Caco-2 (cell line): ENCODE data around the gene SELENOO. TPM values are rescaled to one million over a fixed set of nuclear protein-coding genes. Genes with fewer than 3 reads are reported as not detected.

Experiments
- BruUV-seq: library from RNA; stranded (reverse); fragments of 400-500 nt; replicated peaks from 2 replicates; lab custom pipeline; 2021; lab: Mats Ljungman, UMichigan
- CTCF ChIA-PET: fragments of 300-600 bp; sonication (Branson Sonifier 250); formaldehyde crosslinking; loops from one replicate; lab custom pipeline; 2022; ENCODE audit warnings: antibody characterized with exemption; lab: Charles Lee
- POLR2A ChIA-PET: fragments of 300-600 bp; sonication (Branson Sonifier 250); formaldehyde crosslinking; loops from one replicate; lab custom pipeline; 2022; ENCODE audit warnings: antibody characterized with exemption; lab: Charles Lee
- DNase-seq, 2 experiments: peaks; one replicate each; pipeline versions ENCODE4 v3.0.0 to v3.0.0-alpha.2; 2020 to 2022
- H3K27me3 ChIP-seq: replicated peaks from 2 replicates; pipeline ENCODE4 v1.6.0; 2011; ENCODE audit warnings: low read length; ENCODE audit not compliant: control insufficient read depth, insufficient read depth
- H3K36me3 ChIP-seq: 2 replicates; pipeline ENCODE4 v1.5.1; 2011; ENCODE audit warnings: low read length; ENCODE audit not compliant: control insufficient read depth, insufficient read depth
- H3K4me1 ChIP-seq: fragments of 250-450 bp; sonication (Bioruptor Pico); 2 replicates; pipeline ENCODE4 v1.5.1; 2020; ENCODE audit warnings: mild to moderate bottlenecking
- H3K4me3 ChIP-seq: 2 replicates; pipeline ENCODE4 v1.5.1; 2011; ENCODE audit warnings: low read depth, mild to moderate bottlenecking, control low read depth, low read length
- H3K9me3 ChIP-seq: fragments of 250-450 bp; sonication (Bioruptor Pico); 2 replicates; pipeline ENCODE4 v1.5.1; 2020; ENCODE audit warnings: mild to moderate bottlenecking, moderate library complexity
- H3K27ac Mint-ChIP-seq: one replicate; pipeline ENCODE4 v1.8.0; 2022; ENCODE audit warnings: mixed read lengths; ENCODE audit not compliant: unreplicated experiment
- H3K27me3 Mint-ChIP-seq: one replicate; pipeline ENCODE4 v1.8.0; 2022; ENCODE audit warnings: mixed read lengths; ENCODE audit not compliant: insufficient read depth, unreplicated experiment
- H3K36me3 Mint-ChIP-seq: one replicate; pipeline ENCODE4 v1.8.0; 2022; ENCODE audit warnings: mild to moderate bottlenecking, mixed read lengths; ENCODE audit not compliant: insufficient read depth, unreplicated experiment
- H3K4me1 Mint-ChIP-seq: one replicate; pipeline ENCODE4 v1.8.0; 2022; ENCODE audit warnings: low read depth, mixed read lengths; ENCODE audit not compliant: unreplicated experiment
- H3K4me3 Mint-ChIP-seq: one replicate; pipeline ENCODE4 v1.8.0; 2022; ENCODE audit warnings: mild to moderate bottlenecking, moderate library complexity, mixed read lengths; ENCODE audit not compliant: unreplicated experiment
- H3K9me3 Mint-ChIP-seq: one replicate; pipeline ENCODE4 v1.8.0; 2022; ENCODE audit warnings: mixed read lengths; ENCODE audit not compliant: unreplicated experiment
- CTCF ChIP-seq, 2 experiments: fragments of 200-600 bp in 1 of 2; IDR thresholded peaks; 1 replicate in 1 of 2; 2 replicates in 1 of 2; pipeline versions ENCODE4 v1.5.1 to v1.8.0; 2011 to 2022; ENCODE audit warnings: antibody characterized with exemption in 1 of 2, control low read depth in 1 of 2, inconsistent platforms in 1 of 2, low read depth in 1 of 2, low read length in 1 of 2, mild to moderate bottlenecking in 1 of 2, moderate library complexity in 1 of 2; ENCODE audit not compliant: insufficient read depth in 1 of 2, severe bottlenecking in 1 of 2, unreplicated experiment in 1 of 2
- intact Hi-C: fragments of 100-400 bp; cut with micrococcal nuclease; formaldehyde crosslinking; loops from one replicate; pipeline ENCODE4 v1.10.0; 2022; ENCODE audit not compliant: unreplicated experiment
- total RNA-seq: library from RNA; stranded (reverse); gene quantifications from 2 replicates; pipeline ENCODE4 v1.2.3, GENCODE V29; 2022

Gene SELENOO
- total RNA-seq, 1 experiment from 2014 or later = 29.3 TPM

DNA sequence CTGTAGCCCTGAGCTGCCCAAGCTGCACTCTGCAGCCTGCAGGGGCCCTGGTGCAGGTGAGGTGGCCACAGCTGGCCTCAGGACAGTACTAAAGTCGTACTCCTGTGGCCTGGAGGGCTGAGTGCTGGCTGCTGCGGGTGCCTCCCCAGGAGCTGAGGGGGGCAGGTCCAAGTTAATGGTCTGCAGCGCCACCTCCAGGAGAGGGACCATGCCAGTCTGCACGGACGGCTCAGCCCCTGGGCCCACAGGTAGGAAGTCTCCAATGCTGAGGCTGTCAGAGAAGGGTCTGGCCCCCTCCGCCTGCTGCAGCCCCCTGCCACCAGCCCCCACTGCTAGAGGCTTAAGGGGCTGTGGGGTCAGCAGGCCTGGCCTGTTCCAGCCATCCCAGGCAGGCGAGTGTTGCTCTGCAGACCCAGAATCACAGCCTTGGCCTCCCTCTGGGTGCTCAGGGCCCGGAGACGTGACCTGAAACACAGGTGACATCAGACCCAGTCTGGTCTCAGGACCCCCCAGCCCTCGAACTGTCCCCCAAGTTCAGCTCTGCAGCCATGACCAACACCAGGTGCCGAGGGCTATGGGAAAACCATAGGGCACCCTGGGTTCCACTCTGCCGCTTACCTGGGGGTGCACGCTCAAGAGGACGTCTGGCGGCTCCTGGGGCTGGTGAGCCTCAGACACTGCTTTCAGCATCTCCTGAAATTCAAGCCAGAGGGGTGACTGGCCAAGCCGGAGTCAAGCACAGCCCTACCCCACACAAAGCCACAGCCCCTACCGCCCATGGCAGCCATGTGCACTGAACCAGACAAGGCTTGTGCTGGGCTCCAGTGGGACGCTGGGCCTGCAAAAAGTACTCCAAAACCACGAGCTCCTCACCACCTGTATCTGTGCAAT lies 20.8 kb downstream of the SELENOO start:
- no peak overlapping the region for H3K4me3 ChIP-seq
- BruUV-seq = no TSS peak
- peak in 1 of 2 experiments; percentile 28 for DNase-seq
- no peak for TF ChIP-seq CTCF (IDR thresholded peaks at IDR 0.05; ENCODE audit: insufficient read depth in 1 of 2, low read depth in 1 of 2, low read length in 1 of 2, severe bottlenecking in 1 of 2, unreplicated experiment in 1 of 2)
- H3K4me3 Mint-ChIP-seq = no peak overlapping the region
- no peaks in the 10 kb centered on the region for H3K4me1 Mint-ChIP-seq
- POLR2A ChIA-PET = no interaction called here
- CTCF ChIA-PET = no interaction called here
- H3K4me1 ChIP-seq = no peaks in the 10 kb centered on the region
- H3K27ac Mint-ChIP-seq = no peak overlapping the region
- no peaks in the 10 kb centered on the region for H3K27me3 Mint-ChIP-seq
- no peaks in the 10 kb centered on the region for H3K9me3 ChIP-seq
- peaks cover 36% of the 10 kb centered on the region for H3K36me3 Mint-ChIP-seq
- H3K27me3 ChIP-seq = no peaks in the 10 kb centered on the region
- no peaks in the 10 kb centered on the region; the same call in 1 of the 2 replicates for H3K36me3 ChIP-seq
- H3K9me3 Mint-ChIP-seq = no peaks in the 10 kb centered on the region
- intact Hi-C loops = no loop called here

DNA sequence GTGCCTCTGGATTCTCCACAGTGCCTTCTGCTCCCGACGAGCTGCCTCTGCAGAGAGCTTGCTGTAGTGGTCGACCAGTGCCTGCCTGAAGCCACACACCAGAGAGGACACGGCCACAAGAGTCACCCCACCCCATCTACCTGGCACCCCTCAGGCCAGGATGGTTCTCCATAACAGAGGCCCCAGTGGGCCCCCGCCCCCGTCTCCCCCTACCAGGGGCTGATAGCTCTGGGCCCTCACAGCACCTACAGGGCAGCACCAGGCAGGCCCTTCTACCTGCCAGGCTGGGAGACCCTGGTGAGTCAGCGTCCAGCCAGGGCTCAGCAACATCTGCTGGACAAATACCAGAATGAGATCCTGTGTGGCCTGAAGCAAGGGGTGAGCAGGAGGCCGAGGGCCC lies 21.7 kb downstream of the SELENOO start:
- intact Hi-C loops = no loop called here
- ChIA-PET POLR2A (no interaction called here), CTCF (no interaction called here)
- H3K27me3 Mint-ChIP-seq = no peaks in the 10 kb centered on the region
- peaks cover 31% of the 10 kb centered on the region for H3K36me3 Mint-ChIP-seq
- DNase-seq = peak in 1 of 2 experiments; percentile 29
- Histone ChIP-seq H3K36me3 (no peaks in the 10 kb centered on the region; the same call in 1 of the 2 replicates), H3K9me3 (no peaks in the 10 kb centered on the region), H3K27me3 (no peaks in the 10 kb centered on the region), H3K4me1 (no peaks in the 10 kb centered on the region), H3K4me3 (no peak overlapping the region)
- H3K27ac Mint-ChIP-seq = no peak overlapping the region
- BruUV-seq = no TSS peak
- no peaks in the 10 kb centered on the region for H3K4me1 Mint-ChIP-seq
- no peak for TF ChIP-seq CTCF (IDR thresholded peaks at IDR 0.05; ENCODE audit: insufficient read depth in 1 of 2, low read depth in 1 of 2, low read length in 1 of 2, severe bottlenecking in 1 of 2, unreplicated experiment in 1 of 2)
- no peaks in the 10 kb centered on the region for H3K9me3 Mint-ChIP-seq
- H3K4me3 Mint-ChIP-seq = no peak overlapping the region

- no TSS peak for BruUV-seq
- H3K4me3 ChIP-seq = no peak overlapping the region
- POLR2A ChIA-PET = no interaction called here
- H3K36me3 Mint-ChIP-seq = peaks cover 24% of the 10 kb centered on the region
- H3K4me3 Mint-ChIP-seq = no peak overlapping the region
- no peaks in the 10 kb centered on the region for H3K9me3 ChIP-seq
- no peak overlapping the region for H3K27ac Mint-ChIP-seq
- CTCF ChIA-PET = no interaction called here
- no peaks in the 10 kb centered on the region for H3K27me3 Mint-ChIP-seq
- H3K9me3 Mint-ChIP-seq = no peaks in the 10 kb centered on the region
- no peaks in the 10 kb centered on the region for H3K27me3 ChIP-seq
- no peaks in the 10 kb centered on the region for H3K4me1 ChIP-seq
- TF ChIP-seq CTCF (IDR thresholded peaks at IDR 0.05; ENCODE audit: insufficient read depth in 1 of 2, low read depth in 1 of 2, low read length in 1 of 2, severe bottlenecking in 1 of 2, unreplicated experiment in 1 of 2) = no peak
- no peaks in the 10 kb centered on the region for H3K4me1 Mint-ChIP-seq
- intact Hi-C loops = no loop called here
- H3K36me3 ChIP-seq = no peaks in the 10 kb centered on the region; the same call in 1 of the 2 replicates
- no peak for DNase-seq
Measured at GRCh38 chr22:50224071-50224470, 23.3 kb downstream of the SELENOO start.
